Left ventricle myocardium inferior (tissue), 1 donor: ENCODE measurements around the gene H6PD. TPM values are rescaled to one million over a fixed set of nuclear protein-coding genes. Genes with fewer than 3 reads are reported as not detected.
A peak's percentile ranks its signal among the peaks of the same experiment; 100 is the strongest.

ENCODE experiments used
- DNase-seq: peaks from one replicate; pipeline ENCODE4 v3.0.0-alpha.2; 2020
- H3K27ac ChIP-seq: fragments of 200-600 bp; replicated peaks from 2 replicates; pipeline ENCODE4 v1.8.0; 2021
- H3K27me3 ChIP-seq: fragments of 200-600 bp; 2 replicates; pipeline ENCODE4 v1.8.0; 2021; ENCODE audit warnings: low read depth
- H3K36me3 ChIP-seq: fragments of 200-600 bp; 2 replicates; pipeline ENCODE4 v1.8.0; 2021
- H3K4me1 ChIP-seq: fragments of 200-600 bp; 2 replicates; pipeline ENCODE4 v1.8.0; 2021
- H3K4me3 ChIP-seq: fragments of 200-600 bp; 2 replicates; pipeline ENCODE4 v1.8.0; 2021; ENCODE audit warnings: mild to moderate bottlenecking, moderate library complexity
- H3K9me3 ChIP-seq: fragments of 200-600 bp; replicated peaks from 2 replicates; pipeline ENCODE4 v1.8.0; 2021
- CTCF ChIP-seq: fragments of 200-600 bp; IDR thresholded peaks from 2 replicates; pipeline ENCODE4 v1.8.0; 2021; ENCODE audit warnings: antibody characterized with exemption, mild to moderate bottlenecking, borderline replicate concordance
- intact Hi-C: fragments of 100-400 bp; cut with micrococcal nuclease; formaldehyde crosslinking; loops from one replicate; pipeline ENCODE4 v1.11.0; 2022
- total RNA-seq: library from RNA; stranded (reverse); fragmentation: NEBNext Ultra II Directional; extraction: Animal tissue kit (Norgen Biotek cat#: 25700); gene quantifications from one replicate; pipeline ENCODE4 v1.2.1, GENCODE V29; 2021
- donor health status: DM: no; HTN: yes; CAD: no; lungs with severe emphysema.

Gene H6PD
- total RNA-seq, 1 donor from 2014 or later, result 21.9 TPM

- H3K36me3 ChIP-seq, result no peaks in the 10 kb centered on the region
- peaks cover 41% of the 10 kb centered on the region for H3K4me1 ChIP-seq
- H3K27me3 ChIP-seq, result no peaks in the 10 kb centered on the region
- intact Hi-C loops, result loop anchor here (5.0 kb wide), 1 partner anchor 203 kb away; no protein-coding TSS in a partner anchor
- peak; percentile 90 for TF ChIP-seq CTCF
- DNase-seq, result peak; percentile 48
- H3K4me3 ChIP-seq, result no peak overlapping the region
- H3K9me3 ChIP-seq, result peaks cover 51% of the 10 kb centered on the region
- H3K27ac ChIP-seq, result peak overlapping the region; percentile 79
Measured at GRCh38 chr1:9289090-9289534, 54.5 kb downstream of the H6PD start.

GRCh38 chr1:9289711-9290485, 55.3 kb downstream of the H6PD start:
- H3K36me3 ChIP-seq, result no peaks in the 10 kb centered on the region
- H3K27ac ChIP-seq, result peak overlapping the region; percentile 79
- peaks cover 44% of the 10 kb centered on the region for H3K9me3 ChIP-seq
- TF ChIP-seq CTCF, result no peak
- no peaks in the 10 kb centered on the region for H3K27me3 ChIP-seq
- intact Hi-C loops, result loop anchor here (5.0 kb wide), 1 partner anchor 202 kb away; no protein-coding TSS in a partner anchor
- H3K4me3 ChIP-seq, result no peak overlapping the region
- DNase-seq, result peak; percentile 52
- H3K4me1 ChIP-seq, result peaks cover 49% of the 10 kb centered on the region

GRCh38 chr1:9291914-9292360, 57.4 kb downstream of the H6PD start:
- Histone ChIP-seq H3K36me3 (no peaks in the 10 kb centered on the region), H3K27me3 (no peaks in the 10 kb centered on the region), H3K9me3 (peaks cover 24% of the 10 kb centered on the region), H3K4me3 (peak overlapping the region; percentile 96), H3K4me1 (peaks cover 59% of the 10 kb centered on the region), H3K27ac (peak overlapping the region; percentile 91)
- intact Hi-C loops, result no loop called here
- TF ChIP-seq CTCF, result no peak
- peak; percentile 65 for DNase-seq

GRCh38 chr1:9292361-9293240, 58.0 kb downstream of the H6PD start, which contains the start of gene SPSB1:
TSS of gene SPSB1 (plus strand) at chr1:9292894. CDS start at chr1:9355892, 62,998 bp downstream.
- Histone ChIP-seq H3K27ac (peak within 1 kb of the TSS; percentile 91), H3K4me1 (peaks cover 64% of the 10 kb centered on the region), H3K9me3 (peaks cover 18% of the 10 kb centered on the region), H3K4me3 (peak within 1 kb of the TSS; percentile 96), H3K27me3 (no peaks in the 10 kb centered on the region), H3K36me3 (no peaks in the 10 kb centered on the region)
- peak; percentile 19 for TF ChIP-seq CTCF
- DNase-seq, result peak; percentile 67
- intact Hi-C loops, result no loop called here

- H3K4me3 ChIP-seq, result peak overlapping the region; percentile 96
- intact Hi-C loops, result no loop called here
- DNase-seq, result no peak
- H3K9me3 ChIP-seq, result peaks cover 12% of the 10 kb centered on the region
- H3K27me3 ChIP-seq, result no peaks in the 10 kb centered on the region
- peak overlapping the region; percentile 91 for H3K27ac ChIP-seq
- H3K36me3 ChIP-seq, result no peaks in the 10 kb centered on the region
- H3K4me1 ChIP-seq, result peaks cover 64% of the 10 kb centered on the region
- no peak for TF ChIP-seq CTCF
Measured at GRCh38 chr1:9293241-9293532, 58.6 kb downstream of the H6PD start.
